SW480 (cell line): ENCODE data around the gene GFPT2.

ENCODE experiments used
- DNase-seq: peaks from one replicate; pipeline ENCODE4 v3.0.0-alpha.2; 2016; ENCODE audit warnings: low spot score

GFPT2 gene

GRCh38 chr5:180332861-180333260 lies 20.3 kb downstream of the GFPT2 start:
- no peak for DNase-seq

GRCh38 chr5:180332051-180332517 lies 21.1 kb downstream of the GFPT2 start:
- DNase-seq = no peak

GRCh38 chr5:180331647-180331950 lies 21.5 kb downstream of the GFPT2 start:
- DNase-seq = no peak

- DNase-seq = no peak
These were observed 22.1 kb downstream of the GFPT2 start for GRCh38 chr5:180330810-180331646.

- DNase-seq = no peak
These were observed 22.9 kb downstream of the GFPT2 start for GRCh38 chr5:180330270-180330648.

GRCh38 chr5:180329606-180330269 lies 23.4 kb downstream of the GFPT2 start:
- DNase-seq = no peak

GRCh38 chr5:180329138-180329435 lies 24.0 kb downstream of the GFPT2 start:
- DNase-seq = no peak

- peak; percentile 83 for DNase-seq
These were observed 24.6 kb downstream of the GFPT2 start for GRCh38 chr5:180328296-180329137.

GRCh38 chr5:180326989-180327565 lies 26.1 kb downstream of the GFPT2 start:
- DNase-seq = no peak

- no peak for DNase-seq
These were observed 28.6 kb downstream of the GFPT2 start for GRCh38 chr5:180324601-180324950.

- peak; percentile 37 for DNase-seq
These were observed 29.1 kb downstream of the GFPT2 start for GRCh38 chr5:180323941-180324600.

GRCh38 chr5:180323160-180323559 lies 30.0 kb downstream of the GFPT2 start:
- no peak for DNase-seq

- no peak for DNase-seq
These were observed 34.6 kb downstream of the GFPT2 start for GRCh38 chr5:180318456-180319089.

GRCh38 chr5:180316586-180316985 lies 36.5 kb downstream of the GFPT2 start:
- no peak for DNase-seq

- DNase-seq = peak; percentile 64
These were observed 37.3 kb downstream of the GFPT2 start for GRCh38 chr5:180315762-180316212.

GRCh38 chr5:180313677-180314505 lies 39.2 kb downstream of the GFPT2 start:
- DNase-seq = peak; percentile 98

GRCh38 chr5:180311216-180311615 lies 41.9 kb downstream of the GFPT2 start:
- DNase-seq = no peak

- no peak for DNase-seq
These were observed 46.3 kb downstream of the GFPT2 start for GRCh38 chr5:180306796-180307195.

- DNase-seq = no peak
These were observed 47.7 kb downstream of the GFPT2 start for GRCh38 chr5:180305481-180305880.
